Breast epithelium (tissue), 3 donors: ENCODE measurements around the gene SLCO2B1.

ENCODE experiments used
- POLR2A ChIP-seq: fragments of 450-650 bp; IDR thresholded peaks from one replicate; pipeline ENCODE4 v1.6.1; 2016; ENCODE audit warnings: antibody characterized with exemption, mild to moderate bottlenecking, moderate library complexity
- POLR2AphosphoS5 ChIP-seq, 3 donors: sonication (generic); formaldehyde crosslinking; IDR thresholded peaks; one replicate each; pipeline ENCODE4 v1.6.1; 2017; ENCODE audit warnings: antibody characterized with exemption in 3 of 3
- TF ChIP-seq, protein P1 (sequence below), 3 donors: fragments of 450-650 bp; IDR thresholded peaks; one replicate each; pipeline ENCODE4 v1.5.1; 2016 to 2017; ENCODE audit warnings: antibody characterized with exemption in 3 of 3, mild to moderate bottlenecking in 3 of 3, moderate library complexity in 3 of 3

- TF ChIP-seq, protein P1, sequence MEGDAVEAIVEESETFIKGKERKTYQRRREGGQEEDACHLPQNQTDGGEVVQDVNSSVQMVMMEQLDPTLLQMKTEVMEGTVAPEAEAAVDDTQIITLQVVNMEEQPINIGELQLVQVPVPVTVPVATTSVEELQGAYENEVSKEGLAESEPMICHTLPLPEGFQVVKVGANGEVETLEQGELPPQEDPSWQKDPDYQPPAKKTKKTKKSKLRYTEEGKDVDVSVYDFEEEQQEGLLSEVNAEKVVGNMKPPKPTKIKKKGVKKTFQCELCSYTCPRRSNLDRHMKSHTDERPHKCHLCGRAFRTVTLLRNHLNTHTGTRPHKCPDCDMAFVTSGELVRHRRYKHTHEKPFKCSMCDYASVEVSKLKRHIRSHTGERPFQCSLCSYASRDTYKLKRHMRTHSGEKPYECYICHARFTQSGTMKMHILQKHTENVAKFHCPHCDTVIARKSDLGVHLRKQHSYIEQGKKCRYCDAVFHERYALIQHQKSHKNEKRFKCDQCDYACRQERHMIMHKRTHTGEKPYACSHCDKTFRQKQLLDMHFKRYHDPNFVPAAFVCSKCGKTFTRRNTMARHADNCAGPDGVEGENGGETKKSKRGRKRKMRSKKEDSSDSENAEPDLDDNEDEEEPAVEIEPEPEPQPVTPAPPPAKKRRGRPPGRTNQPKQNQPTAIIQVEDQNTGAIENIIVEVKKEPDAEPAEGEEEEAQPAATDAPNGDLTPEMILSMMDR (IDR thresholded peaks at IDR 0.05), result no peak
- TF ChIP-seq POLR2AphosphoS5 (IDR thresholded peaks at IDR 0.05), result no peak
- TF ChIP-seq POLR2A, result no peak
These were observed 36.4 kb upstream of the SLCO2B1 start for GRCh38 chr11:75114465-75114864.
